ENCODE measurements around the gene FEZ2.

GRCh38 chr2:36560726-36561125 is 37.2 kb downstream of the FEZ2 start:
- TF ChIP-seq CTCF (IDR thresholded peaks at IDR 0.05; ENCODE audit: insufficient read depth, low read length, poor library complexity, severe bottlenecking), result no peak
- no peak for TF ChIP-seq EZH2phosphoT487 (conservative IDR thresholded peaks at IDR 0.05; ENCODE audit: low read length)
